Lung (tissue), 12 donors: Measurements from ENCODE around the gene CELA1. TPM values are rescaled to one million over a fixed set of nuclear protein-coding genes. Genes with fewer than 3 reads are reported as not detected.

Experiments
- ATAC-seq: fragments of 200-7000 bp; cut with Tn5 transposase; one replicate; pipeline ENCODE4 v1.9.1; 2020; ENCODE audit warnings: moderate number of reproducible peaks; ENCODE audit not compliant: insufficient read depth, low FRiP score
- DNase-seq, 3 donors: peaks; one replicate each; pipeline ENCODE4 v3.0.0-alpha.2; 2013 to 2017
- H3K27ac ChIP-seq, 2 donors: one replicate each; pipeline ENCODE4 v1.5.1; 2013; ENCODE audit warnings: mild to moderate bottlenecking in 2 of 2, moderate library complexity in 2 of 2, control low read depth in 1 of 2, inconsistent platforms in 1 of 2, low read depth in 1 of 2, low read length in 1 of 2
- H3K27me3 ChIP-seq, 3 donors: one replicate each; pipeline ENCODE4 v1.5.1; 2013; ENCODE audit warnings: low read length in 2 of 3; ENCODE audit not compliant: control insufficient read depth in 3 of 3, insufficient read depth in 3 of 3
- H3K36me3 ChIP-seq, 4 donors: one replicate each; pipeline ENCODE4 v1.5.1; 2013; ENCODE audit warnings: low read length in 4 of 4, mild to moderate bottlenecking in 1 of 4, moderate library complexity in 1 of 4; ENCODE audit not compliant: control insufficient read depth in 4 of 4, insufficient read depth in 4 of 4
- H3K4me1 ChIP-seq, 5 donors: one replicate each; pipeline ENCODE4 v1.5.1; 2013; ENCODE audit warnings: low read length in 5 of 5, mild to moderate bottlenecking in 2 of 5, moderate library complexity in 1 of 5; ENCODE audit not compliant: control insufficient read depth in 5 of 5, insufficient read depth in 5 of 5
- H3K4me3 ChIP-seq: one replicate; pipeline ENCODE4 v1.5.1; 2013; ENCODE audit warnings: mild to moderate bottlenecking, control low read depth, moderate library complexity
- H3K9ac ChIP-seq, 2 donors: one replicate each; pipeline ENCODE4 v1.5.1; 2013; ENCODE audit warnings: low read length in 2 of 2, control low read depth in 1 of 2; ENCODE audit not compliant: insufficient read depth in 1 of 2
- H3K9me3 ChIP-seq, 4 donors: one replicate each; pipeline ENCODE4 v1.5.1; 2013; ENCODE audit warnings: low read length in 3 of 4, mild to moderate bottlenecking in 1 of 4, moderate library complexity in 1 of 4; ENCODE audit not compliant: control insufficient read depth in 4 of 4, insufficient read depth in 3 of 4
- WGBS, 2 donors: extraction: QIAGEN DNeasy Blood & Tissue Kit; methylation state at CpG; one replicate each; pipeline ENCODE4 v1.1.7; 2013; 5-methylcytosine and 5-hydroxymethylcytosine counted together
- polyA plus RNA-seq, 2 donors: library from polyadenylated mRNA; stranded (reverse); fragments of 200-250 nt; gene quantifications; one replicate each; pipeline ENCODE4 v1.2.1, GENCODE V29; 2013
- total RNA-seq, 2 donors: library from RNA; depleted of rRNA in 1 of 2; stranded (reverse); fragments of >200 nt in 1 of 2; gene quantifications; one replicate each; pipeline ENCODE4 v1.2.1, GENCODE V29; 2014 to 2021
- TF ChIP-seq, protein P1 (sequence below): IDR thresholded peaks from 2 replicates; pipeline ENCODE4 v1.5.1; 2012; ENCODE audit warnings: mild to moderate bottlenecking; ENCODE audit errors: control extremely low read depth, extremely low read depth
- donor health status: control.
- donor health status: control.
- donor health status: Bipolar disorder and iron deficiency.
- donor health status: healthy.
- donor health status: DM: yes; HTN: yes; CAD: no.

CELA1 gene
- total and polyA plus RNA-seq, 4 donors, result 0.05 TPM; not detected in 3

DNA sequence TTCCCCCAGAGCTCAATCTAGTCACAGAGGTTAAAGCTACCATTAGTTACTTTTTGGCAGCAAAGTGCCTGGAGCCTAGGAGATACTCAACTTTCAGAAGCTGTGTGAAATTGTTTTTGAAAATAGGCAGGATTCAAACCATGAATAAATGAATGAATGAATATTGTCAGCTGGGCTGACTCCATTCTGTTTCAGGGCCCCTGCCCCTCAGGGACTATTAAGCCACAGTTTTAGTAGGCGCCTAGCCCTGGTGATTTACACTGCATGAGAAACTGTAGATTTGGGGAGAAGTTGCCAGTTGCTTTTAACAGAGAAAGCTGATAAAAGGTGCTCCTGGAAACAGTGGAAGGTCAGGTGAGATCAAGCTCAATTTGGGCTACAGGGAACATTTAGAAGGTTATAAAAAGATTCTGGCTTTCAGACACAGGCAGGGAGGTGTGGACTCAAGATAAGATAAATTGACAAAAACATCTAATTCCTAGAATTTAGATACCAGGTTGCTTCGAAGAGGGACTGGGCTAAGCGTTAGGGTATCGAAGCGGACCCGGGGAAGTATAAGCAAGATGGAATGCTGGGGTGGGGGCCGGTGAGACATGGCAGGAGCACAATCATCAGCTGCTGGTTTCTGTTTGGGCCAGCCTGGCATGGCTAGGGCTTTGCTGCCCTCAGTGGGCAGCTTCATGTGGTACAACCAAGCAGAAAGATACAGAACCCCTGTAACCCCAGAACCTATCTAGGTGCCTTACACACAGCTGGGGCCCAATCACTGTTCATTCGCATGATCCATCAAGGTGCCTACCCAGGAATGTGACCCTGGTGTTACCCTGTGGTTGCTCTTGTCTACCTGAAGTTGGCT, 14.9 kb upstream of the CELA1 start:
- ATAC-seq, result no peak
- Histone ChIP-seq H3K36me3 (no peaks in the 10 kb centered on the region), H3K4me3 (no peak overlapping the region), H3K4me1 (no peaks in the 10 kb centered on the region), H3K9me3 (peaks cover 0 to 4% (median 0%) of the 10 kb centered on the region in 4 donors), H3K27me3 (no peaks in the 10 kb centered on the region), H3K27ac (no peak overlapping the region), H3K9ac (no peak overlapping the region)
- TF ChIP-seq, protein P1, sequence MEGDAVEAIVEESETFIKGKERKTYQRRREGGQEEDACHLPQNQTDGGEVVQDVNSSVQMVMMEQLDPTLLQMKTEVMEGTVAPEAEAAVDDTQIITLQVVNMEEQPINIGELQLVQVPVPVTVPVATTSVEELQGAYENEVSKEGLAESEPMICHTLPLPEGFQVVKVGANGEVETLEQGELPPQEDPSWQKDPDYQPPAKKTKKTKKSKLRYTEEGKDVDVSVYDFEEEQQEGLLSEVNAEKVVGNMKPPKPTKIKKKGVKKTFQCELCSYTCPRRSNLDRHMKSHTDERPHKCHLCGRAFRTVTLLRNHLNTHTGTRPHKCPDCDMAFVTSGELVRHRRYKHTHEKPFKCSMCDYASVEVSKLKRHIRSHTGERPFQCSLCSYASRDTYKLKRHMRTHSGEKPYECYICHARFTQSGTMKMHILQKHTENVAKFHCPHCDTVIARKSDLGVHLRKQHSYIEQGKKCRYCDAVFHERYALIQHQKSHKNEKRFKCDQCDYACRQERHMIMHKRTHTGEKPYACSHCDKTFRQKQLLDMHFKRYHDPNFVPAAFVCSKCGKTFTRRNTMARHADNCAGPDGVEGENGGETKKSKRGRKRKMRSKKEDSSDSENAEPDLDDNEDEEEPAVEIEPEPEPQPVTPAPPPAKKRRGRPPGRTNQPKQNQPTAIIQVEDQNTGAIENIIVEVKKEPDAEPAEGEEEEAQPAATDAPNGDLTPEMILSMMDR, result no peak
- no peak for DNase-seq
- 85 to 93% methylated on average over 8 of the region's 8 CpGs for WGBS, 2 donors

DNA sequence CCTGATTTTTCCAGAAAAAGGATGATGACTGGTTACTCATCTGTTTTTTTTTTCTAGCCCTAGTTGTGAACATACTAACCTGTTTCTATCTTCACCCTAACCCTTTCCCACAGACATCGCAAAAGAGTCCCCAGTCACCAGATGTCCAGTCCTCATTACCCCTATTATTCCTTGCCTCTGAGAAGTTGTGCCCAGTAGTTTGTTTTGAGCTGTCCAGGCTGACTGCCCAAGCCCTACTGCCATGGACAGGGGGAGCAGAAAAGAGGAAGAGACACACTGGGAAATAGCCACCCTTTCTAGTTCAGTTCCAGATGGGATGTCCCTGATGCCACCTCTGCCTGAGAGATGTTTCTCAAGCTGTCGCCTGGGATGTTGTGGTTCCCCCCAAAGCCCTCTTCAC, 13.8 kb upstream of the CELA1 start:
- ATAC-seq, result no peak
- 83 to 91% methylated on average over 2 of the region's 2 CpGs for WGBS, 2 donors
- H3K9ac ChIP-seq, result no peak overlapping the region

DNA sequence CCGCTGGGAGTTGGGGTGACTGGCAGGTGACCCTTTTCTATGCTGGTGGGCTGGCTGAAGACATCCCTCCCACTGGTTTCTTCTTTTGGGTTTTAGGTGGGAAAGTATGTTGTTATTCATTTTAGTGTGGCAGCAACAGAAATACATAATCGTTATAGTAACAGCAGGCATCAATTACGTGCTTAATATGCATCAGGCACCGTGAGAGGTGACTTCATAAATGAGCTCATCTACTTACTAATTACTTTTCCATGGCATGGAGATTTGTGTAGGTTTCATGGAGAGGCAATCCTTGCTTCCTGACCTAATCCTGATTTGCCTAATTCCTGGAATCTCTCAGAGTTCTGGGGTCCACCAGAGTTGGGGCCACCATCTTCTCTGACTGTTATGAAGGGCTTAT, 13.4 kb upstream of the CELA1 start:
- Histone ChIP-seq H3K4me1 (no peaks in the 10 kb centered on the region), H3K9ac (no peak overlapping the region), H3K27me3 (no peaks in the 10 kb centered on the region), H3K36me3 (no peaks in the 10 kb centered on the region), H3K9me3 (peaks cover 0 to 4% (median 0%) of the 10 kb centered on the region in 4 donors), H3K27ac (no peak overlapping the region), H3K4me3 (no peak overlapping the region)
- 94% methylated on average over 4 of the region's 4 CpGs for WGBS, 2 donors
- ATAC-seq (no peak), DNase-seq (no peak)
- TF ChIP-seq, protein P1, result no peak

More for the DNA sequence above, 13.8 kb upstream of the CELA1 start:
- Histone ChIP-seq H3K4me1 (no peaks in the 10 kb centered on the region), H3K27me3 (no peaks in the 10 kb centered on the region), H3K27ac (no peak overlapping the region), H3K4me3 (no peak overlapping the region), H3K36me3 (no peaks in the 10 kb centered on the region), H3K9me3 (peaks cover 0 to 4% (median 0%) of the 10 kb centered on the region in 4 donors)
- DNase-seq, result no peak
- TF ChIP-seq, protein P1, result no peak
